GM19395 (cell line): ENCODE data around the gene NF1.
"Not testable (repeated sequence)": the region's sequence is repeated elsewhere in the genome, so short reads cannot be mapped to it uniquely, and the experiment has no call there.

ENCODE experiments used
- ATAC-seq: cut with Tn5 transposase; IDR thresholded peaks from one replicate; pipeline ENCODE4 v1.9.1; 2021; ENCODE audit warnings: mild to moderate bottlenecking, moderate library complexity; ENCODE audit not compliant: unreplicated experiment

Gene NF1

DNA sequence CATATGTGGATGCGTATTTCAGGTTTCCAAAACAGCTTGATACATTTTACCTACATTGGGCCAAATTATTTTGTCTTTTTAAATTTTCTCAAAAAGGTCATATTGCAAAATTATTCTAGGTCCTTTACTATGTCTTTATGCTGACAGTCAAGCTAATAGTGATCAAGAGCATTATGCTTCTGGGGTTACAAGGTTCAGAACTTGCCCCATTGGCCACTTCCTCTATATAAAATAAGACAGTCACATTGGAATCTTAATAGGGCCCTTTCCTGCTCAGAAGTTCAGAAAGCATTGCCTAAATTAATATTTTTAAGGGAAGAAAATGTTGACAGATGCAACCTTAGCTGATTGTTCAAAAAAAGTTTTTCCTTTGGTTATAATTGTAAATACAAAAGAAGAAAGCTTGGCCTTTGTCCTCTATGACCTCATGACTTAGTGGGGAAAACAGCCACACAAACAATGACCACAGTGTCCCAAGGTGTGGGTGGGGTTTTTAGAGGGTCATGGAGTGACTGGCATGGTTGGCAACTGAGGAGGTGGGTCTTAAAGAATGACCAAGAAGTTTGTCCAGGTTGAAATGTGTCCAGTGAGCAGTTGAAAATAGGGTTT, 284.9 kb downstream of the NF1 start:
- no peak for ATAC-seq

- no peak for ATAC-seq
Observed at GRCh38 chr17:31381165-31381668, 286.4 kb downstream of the NF1 start.

GRCh38 chr17:31382668-31383275, 288.0 kb downstream of the NF1 start:
- ATAC-seq, result not testable (repeated sequence)

GRCh38 chr17:31383488-31383887, 288.7 kb downstream of the NF1 start:
- ATAC-seq, result not testable (repeated sequence)

DNA sequence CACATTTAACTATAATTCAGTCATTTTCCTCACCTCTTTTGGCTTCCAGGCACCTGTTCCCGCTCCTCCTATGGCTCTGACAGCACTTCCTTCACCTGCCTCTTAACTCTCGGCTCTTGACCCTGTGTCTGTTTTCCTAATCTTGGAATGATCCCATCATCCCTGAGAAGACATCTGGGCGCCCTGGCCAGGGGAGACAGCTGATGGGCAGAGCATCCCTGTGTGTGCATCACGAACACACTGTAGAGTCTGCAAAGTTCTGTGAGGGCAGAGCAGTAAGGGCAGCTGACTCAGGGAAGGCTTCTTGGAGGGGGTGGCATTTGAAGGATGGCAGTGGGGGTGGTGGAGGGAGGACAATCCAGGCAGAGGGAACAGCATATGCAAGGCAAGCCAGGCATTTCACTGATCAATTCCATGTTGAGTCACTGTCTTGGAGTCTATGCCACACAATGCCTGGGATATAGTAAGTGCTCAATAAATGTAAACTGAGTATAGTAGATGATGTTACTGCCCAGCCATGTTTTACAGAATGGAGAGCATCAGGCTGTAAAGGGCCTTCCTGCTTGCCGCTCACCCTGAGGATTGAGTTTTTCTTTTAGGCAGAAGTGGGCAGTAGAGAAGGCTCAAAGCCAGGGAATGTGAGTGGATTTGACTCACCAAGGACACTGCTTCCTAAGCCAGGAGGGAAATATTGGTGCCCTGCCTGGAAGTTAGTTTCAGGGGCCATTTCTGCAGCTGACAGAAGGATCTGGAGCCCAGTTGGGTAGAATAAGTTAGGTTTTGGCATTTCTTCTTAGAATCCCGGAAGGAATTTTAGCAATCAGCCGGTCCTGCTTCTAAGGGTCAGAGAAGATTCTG, 290.9 kb downstream of the NF1 start:
- ATAC-seq, result no peak

- no peak for ATAC-seq
Observed at GRCh38 chr17:31386542-31387075, 291.8 kb downstream of the NF1 start.

DNA sequence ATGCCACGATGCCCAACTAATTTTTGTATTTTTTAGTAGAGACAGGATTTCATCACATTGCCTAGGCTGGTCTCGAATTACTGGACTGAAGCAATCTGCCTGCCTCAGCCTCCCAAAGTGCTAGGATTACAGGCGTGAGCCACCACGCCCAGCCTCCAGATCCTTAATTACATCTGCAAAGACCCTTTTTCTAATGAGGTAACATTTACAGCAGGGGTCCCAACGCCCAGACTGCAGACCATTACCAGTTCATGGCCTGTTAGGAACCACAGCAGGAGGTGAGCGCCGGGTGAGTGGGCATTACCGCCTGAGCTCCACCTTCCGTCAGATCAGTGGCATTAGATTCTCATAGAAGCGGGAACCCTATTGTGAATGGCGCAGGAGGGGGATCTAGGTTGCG, 292.7 kb downstream of the NF1 start:
- ATAC-seq, result no peak

DNA sequence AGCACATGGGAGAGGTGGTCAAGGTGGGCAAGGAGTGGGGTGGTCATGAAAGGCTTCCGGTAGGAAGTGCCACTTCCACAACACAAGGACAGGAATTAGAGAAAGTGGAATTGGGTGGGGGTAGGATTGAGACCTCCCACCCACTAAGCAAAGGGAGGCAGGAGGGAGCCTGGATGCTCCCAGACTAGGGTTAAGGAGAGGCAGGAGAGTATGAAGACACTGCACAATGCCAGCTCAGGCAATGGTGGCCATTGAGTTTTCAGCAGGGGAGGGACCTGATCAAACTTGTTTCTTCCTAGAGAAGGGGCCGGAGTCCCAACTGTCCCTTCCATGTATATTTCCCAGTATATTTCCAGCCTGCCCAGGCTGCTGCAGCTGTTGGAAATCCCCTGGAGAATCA, 293.6 kb downstream of the NF1 start:
- ATAC-seq, result no peak

GRCh38 chr17:31388770-31389656, 294.2 kb downstream of the NF1 start:
- no peak for ATAC-seq

DNA sequence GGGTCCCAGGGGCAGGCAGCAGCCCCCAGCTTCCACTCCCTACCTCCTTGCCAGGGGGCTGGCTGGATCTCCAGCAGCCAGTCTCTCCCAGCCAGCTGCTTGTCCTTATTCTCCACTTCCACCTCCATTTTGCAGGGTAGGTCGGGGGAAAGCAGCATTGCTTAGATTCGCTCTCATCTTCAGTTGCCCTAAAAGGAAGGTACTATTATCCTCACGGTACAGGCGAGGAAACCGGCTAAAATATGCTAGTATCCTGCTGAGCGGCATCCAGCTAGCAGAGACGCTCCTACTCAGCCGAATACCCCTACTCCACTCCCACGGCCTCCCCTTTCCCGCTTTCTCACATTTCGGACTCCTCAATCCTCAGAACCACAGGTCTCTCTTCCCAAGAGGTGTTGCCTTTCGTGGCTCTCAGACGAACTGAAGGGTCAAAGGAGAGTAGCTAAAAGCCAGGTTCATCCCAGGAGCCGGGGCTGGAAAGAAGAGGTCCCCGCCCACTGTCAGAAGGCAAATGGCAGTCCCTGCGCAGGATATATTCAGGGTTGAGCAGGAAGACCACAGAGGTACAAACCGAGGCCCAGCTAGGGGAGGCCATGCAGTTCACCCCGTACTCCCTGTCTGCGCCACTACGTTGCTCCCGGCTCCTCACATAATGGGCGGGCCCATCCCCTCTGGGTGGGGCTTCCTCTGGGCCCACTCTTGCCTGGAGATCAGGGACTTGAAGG, 295.0 kb downstream of the NF1 start:
- ATAC-seq, result no peak

DNA sequence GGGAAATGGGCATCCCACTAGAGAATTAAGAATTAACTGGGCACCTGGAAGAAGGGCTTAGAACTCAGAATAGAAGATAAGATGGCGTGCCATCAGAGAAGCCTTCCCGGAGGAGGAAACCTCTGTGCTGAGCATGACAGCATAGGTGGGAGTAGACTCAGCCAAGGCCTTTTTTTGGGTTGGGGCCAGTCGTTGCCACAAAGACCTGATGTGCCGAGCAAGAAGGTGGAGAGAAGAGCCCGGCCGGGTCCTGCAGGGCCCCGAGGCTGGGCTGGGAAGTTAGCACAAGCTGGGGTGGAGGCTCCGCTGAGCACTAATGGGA, 295.6 kb downstream of the NF1 start:
- ATAC-seq, result no peak

- ATAC-seq, result no peak
Observed at GRCh38 chr17:31390748-31391495, 296.1 kb downstream of the NF1 start.

DNA sequence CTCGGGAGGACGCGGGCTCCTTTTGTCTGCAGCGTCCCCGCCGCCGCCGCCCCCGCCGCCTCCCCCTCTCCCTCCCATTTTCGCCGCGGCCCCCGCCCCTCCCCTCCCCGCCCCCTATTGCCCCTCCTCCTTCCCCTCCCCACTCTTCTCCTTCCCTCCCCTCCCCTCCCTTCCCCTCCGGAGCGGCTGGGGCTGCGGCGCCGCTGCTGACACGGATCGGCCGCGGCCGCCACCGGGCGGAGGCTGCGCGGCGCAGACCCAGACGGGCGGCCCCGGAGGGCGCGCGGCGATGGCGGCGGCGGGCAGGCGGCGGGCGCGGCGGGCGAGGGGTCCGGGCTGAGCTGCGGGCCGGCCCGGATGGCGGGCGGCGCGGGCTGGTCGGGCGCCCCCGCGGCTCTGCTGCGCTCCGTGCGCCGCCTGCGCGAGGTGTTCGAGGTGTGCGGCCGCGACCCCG, 296.7 kb downstream of the NF1 start, which contains the start of gene RAB11FIP4:
Gene RAB11FIP4, plus strand, starts transcription at position 180 of the 454 bp plus-strand sequence. Its CDS starts 178 bp downstream, at position 358.
- no peak for ATAC-seq

GRCh38 chr17:31392002-31392855, 297.5 kb downstream of the NF1 start:
- ATAC-seq, result no peak

GRCh38 chr17:31392856-31393748, 298.3 kb downstream of the NF1 start:
- ATAC-seq, result no peak

GRCh38 chr17:31393749-31394146, 299.0 kb downstream of the NF1 start:
- no peak for ATAC-seq

DNA sequence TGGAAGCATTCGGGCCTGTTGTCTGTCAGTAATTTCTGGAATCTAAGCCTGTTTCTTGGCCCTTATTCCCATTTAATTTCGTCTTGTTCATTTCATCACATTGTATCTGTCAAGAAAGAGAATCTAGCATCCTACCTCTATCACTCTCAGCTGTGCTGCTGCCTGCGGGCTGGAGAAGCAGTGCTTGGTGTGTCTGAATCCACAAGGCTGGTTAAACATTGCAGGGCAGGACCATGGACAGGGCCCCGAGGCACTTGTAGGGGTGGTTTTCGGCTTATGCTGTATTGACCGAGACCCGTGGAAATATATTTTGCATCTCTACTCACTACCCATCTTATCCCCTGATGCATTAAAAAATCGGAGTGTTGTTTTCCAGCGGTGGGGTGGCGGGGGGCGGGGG, 299.8 kb downstream of the NF1 start:
- no peak for ATAC-seq
